GM12864 (cell line): ENCODE results near the gene TNK1.
A peak's percentile ranks its signal among the peaks of the same experiment; 100 is the strongest.

Experiments
- DNase-seq: peaks from one replicate; pipeline ENCODE4 v3.0.0-alpha.2; 2011; ENCODE audit warnings: low read depth
- H3K4me3 ChIP-seq: 2 replicates; pipeline ENCODE4 v1.5.1; 2011; ENCODE audit warnings: mild to moderate bottlenecking, low read depth, low read length, control low read depth
- TF ChIP-seq, protein P1 (sequence below): IDR thresholded peaks from 2 replicates; pipeline ENCODE4 v1.5.1; 2011; ENCODE audit warnings: low read depth, mild to moderate bottlenecking, moderate library complexity, low read length, control low read depth, inconsistent platforms; ENCODE audit errors: missing control alignments

TNK1 gene

DNA sequence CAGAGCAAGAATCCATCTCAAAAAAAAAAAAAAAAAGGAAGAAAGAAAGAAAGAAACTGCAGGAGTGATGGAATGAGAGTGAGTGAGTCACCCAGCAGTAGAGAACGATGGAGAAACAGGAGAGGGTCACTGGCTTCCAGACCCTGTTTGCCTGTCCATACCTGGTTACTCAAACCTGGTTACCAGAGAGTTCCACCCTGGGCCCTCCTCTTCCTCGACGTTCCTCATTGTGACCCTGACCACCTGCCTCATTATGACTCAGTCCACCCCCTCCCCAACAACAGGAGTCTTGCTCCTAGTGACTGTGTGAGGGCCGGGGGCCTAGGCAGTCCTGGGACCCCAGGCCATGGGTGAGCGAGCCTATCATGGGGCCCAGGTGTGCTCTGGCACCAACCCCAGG, 47.7 kb downstream of the TNK1 start, which contains the start of gene SPEM3:
Gene SPEM3 (plus strand): TSS at position 301 of the 400 bp plus-strand sequence. CDS start 46 bp downstream, at position 347.
- TF ChIP-seq, protein P1, sequence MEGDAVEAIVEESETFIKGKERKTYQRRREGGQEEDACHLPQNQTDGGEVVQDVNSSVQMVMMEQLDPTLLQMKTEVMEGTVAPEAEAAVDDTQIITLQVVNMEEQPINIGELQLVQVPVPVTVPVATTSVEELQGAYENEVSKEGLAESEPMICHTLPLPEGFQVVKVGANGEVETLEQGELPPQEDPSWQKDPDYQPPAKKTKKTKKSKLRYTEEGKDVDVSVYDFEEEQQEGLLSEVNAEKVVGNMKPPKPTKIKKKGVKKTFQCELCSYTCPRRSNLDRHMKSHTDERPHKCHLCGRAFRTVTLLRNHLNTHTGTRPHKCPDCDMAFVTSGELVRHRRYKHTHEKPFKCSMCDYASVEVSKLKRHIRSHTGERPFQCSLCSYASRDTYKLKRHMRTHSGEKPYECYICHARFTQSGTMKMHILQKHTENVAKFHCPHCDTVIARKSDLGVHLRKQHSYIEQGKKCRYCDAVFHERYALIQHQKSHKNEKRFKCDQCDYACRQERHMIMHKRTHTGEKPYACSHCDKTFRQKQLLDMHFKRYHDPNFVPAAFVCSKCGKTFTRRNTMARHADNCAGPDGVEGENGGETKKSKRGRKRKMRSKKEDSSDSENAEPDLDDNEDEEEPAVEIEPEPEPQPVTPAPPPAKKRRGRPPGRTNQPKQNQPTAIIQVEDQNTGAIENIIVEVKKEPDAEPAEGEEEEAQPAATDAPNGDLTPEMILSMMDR = no peak
- no peak for DNase-seq
- H3K4me3 ChIP-seq = no peak within 1 kb of the TSS

DNA sequence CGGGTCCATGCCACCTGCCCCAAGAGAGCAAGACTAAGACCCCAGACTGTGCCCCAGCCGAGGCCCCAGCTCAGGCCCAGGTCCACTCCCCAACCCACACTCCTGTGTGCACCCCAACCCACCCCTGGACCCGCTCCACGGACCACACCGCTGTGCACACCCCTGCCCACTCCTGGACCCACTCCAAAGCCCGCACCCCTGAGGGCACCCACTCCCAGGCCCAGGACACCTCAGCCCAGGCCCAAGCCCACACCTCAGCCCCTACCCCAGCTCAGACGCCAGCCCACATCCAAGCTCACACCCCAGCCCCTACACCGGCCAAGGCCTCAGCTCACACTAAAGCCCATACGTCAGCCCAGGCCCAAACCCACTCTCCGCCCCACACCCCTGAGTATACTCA, 48.8 kb downstream of the TNK1 start:
- H3K4me3 ChIP-seq = no peak overlapping the region
- TF ChIP-seq, protein P1 = no peak
- no peak for DNase-seq

DNA sequence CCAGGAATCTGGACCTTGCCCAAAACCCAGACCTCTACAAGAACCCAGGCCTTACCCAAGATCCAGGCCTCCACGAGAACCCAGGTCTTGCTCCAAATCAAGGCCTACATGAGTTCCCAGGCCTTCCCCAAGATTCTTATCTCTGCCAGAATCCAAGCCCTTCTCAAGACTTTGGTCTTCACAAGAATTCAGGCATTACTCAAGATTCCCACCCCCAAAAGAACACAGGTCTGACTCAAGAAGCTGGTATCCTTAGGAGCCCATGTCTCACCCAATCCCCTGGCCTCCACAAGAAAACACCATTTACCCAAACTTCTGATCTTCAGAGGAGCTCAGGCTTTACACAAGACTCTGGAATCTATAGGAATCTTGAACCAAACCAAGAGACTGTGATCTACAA, 50.3 kb downstream of the TNK1 start:
- TF ChIP-seq, protein P1 = no peak
- no peak for DNase-seq
- no peak overlapping the region for H3K4me3 ChIP-seq

DNA sequence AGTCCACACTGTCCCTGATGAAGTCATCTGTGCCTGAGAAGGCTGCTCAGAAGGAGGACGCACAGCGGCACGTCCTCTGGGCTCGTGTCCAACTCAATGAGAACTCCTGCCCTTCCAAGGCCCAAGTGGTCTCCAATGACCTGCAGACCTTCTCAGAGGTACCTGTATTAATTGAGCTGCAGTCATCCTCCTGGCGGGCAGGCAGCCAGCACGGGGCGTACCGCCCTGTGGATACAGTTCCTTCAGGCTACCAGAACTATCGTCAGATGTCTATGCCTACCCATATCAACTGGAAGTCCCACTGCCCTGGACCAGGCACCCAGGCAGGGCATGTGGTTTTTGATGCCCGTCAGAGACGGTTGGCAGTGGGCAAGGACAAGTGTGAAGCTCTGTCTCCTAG, 51.4 kb downstream of the TNK1 start:
- TF ChIP-seq, protein P1 = no peak
- H3K4me3 ChIP-seq = no peak overlapping the region
- DNase-seq = no peak

DNA sequence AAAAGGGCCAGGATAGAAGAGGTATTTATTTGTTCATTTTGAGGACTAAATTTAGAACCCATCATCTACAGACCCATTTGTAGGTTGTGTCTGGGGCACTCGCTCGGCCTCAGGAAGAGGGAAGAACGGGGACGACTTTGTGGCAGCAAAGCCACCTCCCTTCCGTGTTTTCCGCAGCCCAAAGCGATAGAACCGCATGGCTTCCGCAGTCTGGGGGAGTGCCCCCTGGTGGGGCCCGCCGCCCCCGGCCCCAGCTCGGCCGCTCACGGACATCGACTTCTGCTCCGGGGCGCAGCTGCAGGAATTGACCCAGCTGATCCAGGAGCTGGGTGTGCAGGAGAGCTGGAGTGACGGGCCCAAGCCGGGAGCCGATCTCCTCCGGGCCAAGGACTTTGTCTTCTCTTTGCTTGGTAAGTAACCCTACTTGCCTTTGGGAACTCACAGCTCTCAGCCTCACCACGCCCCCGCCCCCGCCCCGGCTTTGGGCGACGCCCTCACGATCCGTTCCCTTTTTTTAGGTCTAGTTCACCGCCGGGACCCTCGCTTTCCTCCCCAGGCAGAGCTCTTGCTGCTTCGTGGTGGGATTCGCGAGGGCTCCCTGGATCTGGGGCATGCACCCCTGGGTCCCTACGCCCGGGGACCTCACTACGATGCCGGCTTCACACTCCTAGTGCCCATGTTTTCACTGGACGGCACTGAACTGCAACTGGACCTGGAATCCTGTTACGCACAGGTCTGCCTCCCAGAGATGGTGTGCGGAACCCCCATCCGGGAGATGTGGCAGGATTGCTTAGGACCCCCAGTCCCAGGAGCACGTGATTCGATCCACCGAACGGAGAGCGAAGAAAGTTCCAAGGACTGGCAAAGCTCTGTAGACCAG, 55.0 kb downstream of the TNK1 start:
- TF ChIP-seq, protein P1 = peak; percentile 28
- no peak for DNase-seq
- peak overlapping the region; percentile 63 for H3K4me3 ChIP-seq

DNA sequence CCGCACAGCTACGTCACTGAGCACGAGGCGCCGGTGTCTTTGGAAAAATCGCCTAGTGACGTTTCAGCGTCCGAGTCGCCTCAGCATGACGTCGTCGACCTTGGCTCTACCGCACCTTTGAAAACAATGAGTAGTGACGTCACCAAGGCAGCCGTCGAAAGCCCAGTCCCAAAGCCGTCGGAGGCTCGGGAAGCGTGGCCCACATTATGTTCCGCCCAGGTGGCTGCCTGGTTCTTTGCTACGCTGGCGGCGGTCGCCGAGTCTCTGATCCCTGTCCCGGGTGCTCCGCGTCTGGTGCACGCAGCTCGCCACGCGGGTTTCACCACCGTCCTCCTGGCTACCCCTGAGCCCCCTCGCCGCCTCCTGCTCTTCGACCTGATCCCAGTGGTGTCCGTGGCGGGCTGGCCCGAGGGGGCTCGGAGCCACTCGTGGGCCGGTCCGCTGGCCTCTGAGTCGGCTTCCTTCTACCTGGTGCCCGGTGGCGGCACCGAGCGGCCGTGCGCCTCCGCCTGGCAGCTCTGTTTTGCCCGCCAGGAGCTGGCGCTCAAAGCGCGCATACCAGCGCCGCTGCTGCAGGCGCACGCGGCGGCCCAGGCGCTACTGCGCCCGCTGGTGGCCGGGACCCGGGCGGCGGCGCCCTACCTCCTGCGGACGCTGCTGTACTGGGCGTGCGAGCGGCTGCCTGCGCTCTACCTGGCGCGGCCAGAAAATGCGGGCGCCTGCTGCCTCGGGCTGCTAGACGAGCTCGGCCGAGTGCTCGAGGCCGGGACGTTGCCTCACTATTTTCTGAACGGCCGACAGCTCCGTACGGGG, 55.9 kb downstream of the TNK1 start:
- DNase-seq = no peak
- H3K4me3 ChIP-seq = peak overlapping the region; percentile 63
- TF ChIP-seq, protein P1 = peak; percentile 77
